Panc1 (cell line): ENCODE data around the gene CSNK2A2. TPM values are rescaled to one million over a fixed set of nuclear protein-coding genes. Genes with fewer than 3 reads are reported as not detected.

Experiments
- ATAC-seq: fragments of 200-7000 bp; cut with Tn5 transposase; 2 replicates; pipeline ENCODE4 v1.9.1; 2020; ENCODE audit warnings: mild to moderate bottlenecking, moderate library complexity
- BruUV-seq: library from RNA; stranded (reverse); fragments of 400-500 nt; replicated peaks from 2 replicates; lab custom pipeline; 2021; lab: Mats Ljungman, UMichigan
- CTCF ChIA-PET: fragments of 300-600 bp; sonication (Branson Sonifier 250); formaldehyde crosslinking; loops from one replicate; lab custom pipeline; 2022; ENCODE audit warnings: antibody characterized with exemption; lab: Charles Lee
- POLR2A ChIA-PET: fragments of 300-600 bp; sonication (Branson Sonifier 250); formaldehyde crosslinking; loops from one replicate; lab custom pipeline; 2022; ENCODE audit warnings: antibody characterized with exemption; lab: Charles Lee
- DNase-seq: peaks from one replicate; pipeline ENCODE4 v3.0.0-alpha.2; 2010; ENCODE audit warnings: low read depth, low spot score
- H3K27ac ChIP-seq: 2 replicates; pipeline ENCODE4 v1.5.1; 2011; ENCODE audit warnings: mild to moderate bottlenecking, low read length, inconsistent platforms
- H3K27me3 ChIP-seq: fragments of 200-500 bp; sonication (Bioruptor generic); 2 replicates; pipeline ENCODE4 v1.6.0; 2014; ENCODE audit warnings: low read length, inconsistent platforms; ENCODE audit not compliant: control insufficient read depth, insufficient read depth
- H3K36me3 ChIP-seq: fragments of 200-500 bp; sonication (Bioruptor generic); 2 replicates; pipeline ENCODE4 v1.5.1; 2014; ENCODE audit warnings: inconsistent platforms, mild to moderate bottlenecking, low read length, moderate library complexity; ENCODE audit not compliant: control insufficient read depth, insufficient read depth
- H3K4me1 ChIP-seq: 2 replicates; pipeline ENCODE4 v1.5.1; 2011; ENCODE audit warnings: inconsistent platforms, mild to moderate bottlenecking, low read length, moderate library complexity; ENCODE audit not compliant: control insufficient read depth, insufficient read depth
- H3K4me3 ChIP-seq, 2 experiments: 2 replicates each; pipeline ENCODE4 v1.5.1; 2011 to 2012; ENCODE audit warnings: low read depth in 2 of 2, low read length in 2 of 2, mild to moderate bottlenecking in 2 of 2, inconsistent platforms in 1 of 2, moderate library complexity in 1 of 2
- H3K9me3 ChIP-seq: fragments of 200-500 bp; sonication (Bioruptor generic); 2 replicates; pipeline ENCODE4 v1.5.1; 2014; ENCODE audit warnings: low read depth, mild to moderate bottlenecking, inconsistent platforms, low read length, moderate library complexity; ENCODE audit not compliant: control insufficient read depth, insufficient read depth
- POLR2AphosphoS5 ChIP-seq: IDR thresholded peaks from 2 replicates; pipeline ENCODE4 v1.6.1; 2012; ENCODE audit warnings: mild to moderate bottlenecking, low read depth, low read length, moderate library complexity
- SIN3A ChIP-seq: IDR thresholded peaks from 2 replicates; pipeline ENCODE4 v1.6.1; 2012; ENCODE audit warnings: low read depth, mild to moderate bottlenecking, low read length, moderate library complexity, borderline replicate concordance; ENCODE audit not compliant: insufficient read depth
- TCF7L2 ChIP-seq: IDR thresholded peaks from 2 replicates; pipeline ENCODE4 v1.6.1; 2011; ENCODE audit warnings: mild to moderate bottlenecking, low read depth, low read length, inconsistent platforms
- in situ Hi-C: cut with HindIII; loops from 2 replicates; pipeline ENCODE4 v1.10.0; 2016; ENCODE audit warnings: low sequenced_read_pairs, low pct_unique_long_range_greater_than_20kb
- intact Hi-C: fragments of 100-400 bp; cut with micrococcal nuclease; formaldehyde crosslinking; loops from one replicate; pipeline ENCODE4 v1.10.0; 2022; ENCODE audit not compliant: unreplicated experiment
- total RNA-seq: library from RNA; stranded (reverse); gene quantifications from one replicate; pipeline ENCODE4 v1.2.1, GENCODE V29; 2021; ENCODE audit not compliant: unreplicated experiment
- TF ChIP-seq, protein P1 (sequence below), 2 experiments: IDR thresholded peaks; 2 replicates each; pipeline ENCODE4 v1.6.1; 2011 to 2012; ENCODE audit warnings: low read depth in 2 of 2, control low read depth in 1 of 2, low read length in 1 of 2, mild to moderate bottlenecking in 1 of 2, moderate library complexity in 1 of 2; ENCODE audit not compliant: insufficient read depth in 1 of 2
- TF ChIP-seq, protein P2 (sequence below): fragments of 450-650 bp; IDR thresholded peaks from 2 replicates; pipeline ENCODE4 v1.5.1; 2017; ENCODE audit warnings: mild to moderate bottlenecking

Gene CSNK2A2
- total RNA-seq, 1 experiment from 2014 or later, result 60.9 TPM

DNA sequence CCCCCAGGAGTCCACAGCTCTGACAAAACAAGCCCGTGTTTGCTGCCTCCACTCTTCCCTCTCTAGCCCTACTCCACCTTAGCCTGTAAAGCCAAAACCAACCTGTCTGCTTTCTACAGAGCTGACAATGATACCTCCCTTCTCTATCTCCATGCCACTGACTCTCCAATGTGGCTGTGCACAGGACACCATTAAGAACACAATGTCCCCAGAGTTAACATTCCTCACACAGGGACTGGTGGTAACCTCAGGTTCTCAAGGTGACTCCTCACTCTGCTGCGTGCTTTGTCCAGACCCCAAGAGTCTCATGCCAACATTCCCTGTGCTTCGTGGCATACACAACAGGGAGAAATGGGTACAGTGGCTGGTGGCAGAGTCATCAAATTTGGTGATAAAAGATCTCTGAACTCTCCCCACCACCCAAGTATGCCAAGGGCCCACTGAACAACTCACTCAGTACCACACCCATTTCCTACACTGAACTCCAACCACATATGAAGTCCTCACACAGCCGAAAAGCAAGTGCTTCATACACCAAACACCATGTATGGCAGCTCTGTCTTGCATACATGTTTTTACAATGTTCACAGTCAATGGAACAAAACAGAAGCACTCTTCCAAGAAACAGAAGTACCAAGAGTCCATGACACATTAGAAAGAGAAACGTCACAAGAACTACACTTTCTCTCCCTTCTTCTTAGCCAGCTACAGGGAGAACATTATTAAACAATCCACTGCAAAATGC, 21.1 kb downstream of the CSNK2A2 start:
- ATAC-seq (no peak), DNase-seq (no peak)
- Histone ChIP-seq H3K27me3 (no peaks in the 10 kb centered on the region), H3K4me3 (no peak overlapping the region), H3K4me1 (no peaks in the 10 kb centered on the region), H3K36me3 (peaks cover 15% of the 10 kb centered on the region), H3K9me3 (no peaks in the 10 kb centered on the region), H3K27ac (no peak overlapping the region)
- TF ChIP-seq SIN3A (no peak), POLR2AphosphoS5 (no peak), TCF7L2 (no peak)
- TF ChIP-seq, protein P1, sequence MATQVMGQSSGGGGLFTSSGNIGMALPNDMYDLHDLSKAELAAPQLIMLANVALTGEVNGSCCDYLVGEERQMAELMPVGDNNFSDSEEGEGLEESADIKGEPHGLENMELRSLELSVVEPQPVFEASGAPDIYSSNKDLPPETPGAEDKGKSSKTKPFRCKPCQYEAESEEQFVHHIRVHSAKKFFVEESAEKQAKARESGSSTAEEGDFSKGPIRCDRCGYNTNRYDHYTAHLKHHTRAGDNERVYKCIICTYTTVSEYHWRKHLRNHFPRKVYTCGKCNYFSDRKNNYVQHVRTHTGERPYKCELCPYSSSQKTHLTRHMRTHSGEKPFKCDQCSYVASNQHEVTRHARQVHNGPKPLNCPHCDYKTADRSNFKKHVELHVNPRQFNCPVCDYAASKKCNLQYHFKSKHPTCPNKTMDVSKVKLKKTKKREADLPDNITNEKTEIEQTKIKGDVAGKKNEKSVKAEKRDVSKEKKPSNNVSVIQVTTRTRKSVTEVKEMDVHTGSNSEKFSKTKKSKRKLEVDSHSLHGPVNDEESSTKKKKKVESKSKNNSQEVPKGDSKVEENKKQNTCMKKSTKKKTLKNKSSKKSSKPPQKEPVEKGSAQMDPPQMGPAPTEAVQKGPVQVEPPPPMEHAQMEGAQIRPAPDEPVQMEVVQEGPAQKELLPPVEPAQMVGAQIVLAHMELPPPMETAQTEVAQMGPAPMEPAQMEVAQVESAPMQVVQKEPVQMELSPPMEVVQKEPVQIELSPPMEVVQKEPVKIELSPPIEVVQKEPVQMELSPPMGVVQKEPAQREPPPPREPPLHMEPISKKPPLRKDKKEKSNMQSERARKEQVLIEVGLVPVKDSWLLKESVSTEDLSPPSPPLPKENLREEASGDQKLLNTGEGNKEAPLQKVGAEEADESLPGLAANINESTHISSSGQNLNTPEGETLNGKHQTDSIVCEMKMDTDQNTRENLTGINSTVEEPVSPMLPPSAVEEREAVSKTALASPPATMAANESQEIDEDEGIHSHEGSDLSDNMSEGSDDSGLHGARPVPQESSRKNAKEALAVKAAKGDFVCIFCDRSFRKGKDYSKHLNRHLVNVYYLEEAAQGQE (IDR thresholded peaks at IDR 0.05; ENCODE audit: insufficient read depth in 1 of 2, low read depth in 2 of 2, low read length in 1 of 2), result no peak
- TF ChIP-seq, protein P2, sequence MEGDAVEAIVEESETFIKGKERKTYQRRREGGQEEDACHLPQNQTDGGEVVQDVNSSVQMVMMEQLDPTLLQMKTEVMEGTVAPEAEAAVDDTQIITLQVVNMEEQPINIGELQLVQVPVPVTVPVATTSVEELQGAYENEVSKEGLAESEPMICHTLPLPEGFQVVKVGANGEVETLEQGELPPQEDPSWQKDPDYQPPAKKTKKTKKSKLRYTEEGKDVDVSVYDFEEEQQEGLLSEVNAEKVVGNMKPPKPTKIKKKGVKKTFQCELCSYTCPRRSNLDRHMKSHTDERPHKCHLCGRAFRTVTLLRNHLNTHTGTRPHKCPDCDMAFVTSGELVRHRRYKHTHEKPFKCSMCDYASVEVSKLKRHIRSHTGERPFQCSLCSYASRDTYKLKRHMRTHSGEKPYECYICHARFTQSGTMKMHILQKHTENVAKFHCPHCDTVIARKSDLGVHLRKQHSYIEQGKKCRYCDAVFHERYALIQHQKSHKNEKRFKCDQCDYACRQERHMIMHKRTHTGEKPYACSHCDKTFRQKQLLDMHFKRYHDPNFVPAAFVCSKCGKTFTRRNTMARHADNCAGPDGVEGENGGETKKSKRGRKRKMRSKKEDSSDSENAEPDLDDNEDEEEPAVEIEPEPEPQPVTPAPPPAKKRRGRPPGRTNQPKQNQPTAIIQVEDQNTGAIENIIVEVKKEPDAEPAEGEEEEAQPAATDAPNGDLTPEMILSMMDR, result no peak
- ChIA-PET CTCF (no interaction called here), POLR2A (no interaction called here)
- intact Hi-C loops, result no loop called here
- in situ Hi-C loops, result no loop called here
- BruUV-seq, result no TSS peak

DNA sequence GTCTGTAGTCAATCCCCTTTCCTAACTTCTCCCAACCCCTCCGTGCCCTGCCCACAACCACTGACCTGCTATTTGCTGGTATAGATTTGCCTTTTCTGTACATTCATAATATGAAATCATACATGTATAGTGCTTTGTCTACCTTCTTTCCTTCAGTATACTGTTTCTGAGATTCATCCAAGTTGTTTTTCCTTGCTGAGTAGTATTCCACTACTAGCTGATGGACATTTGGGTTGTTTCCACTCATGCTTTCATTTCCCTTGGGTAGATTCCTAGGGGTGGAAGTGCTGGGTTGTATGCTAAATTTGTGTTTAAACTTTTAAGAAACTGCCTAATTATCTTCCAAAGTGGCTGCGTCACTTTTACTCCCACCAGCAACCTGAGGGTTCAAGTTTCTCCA, 27.7 kb downstream of the CSNK2A2 start:
- TSS peak; percentile 36 for BruUV-seq

More for the DNA sequence above, 27.7 kb downstream of the CSNK2A2 start:
- POLR2A ChIA-PET, result no interaction called here
- ATAC-seq (no peak), DNase-seq (no peak)
- CTCF ChIA-PET, result no interaction called here
- Histone ChIP-seq H3K4me1 (no peaks in the 10 kb centered on the region), H3K27ac (no peak overlapping the region), H3K9me3 (no peaks in the 10 kb centered on the region), H3K36me3 (peaks cover 37% of the 10 kb centered on the region), H3K27me3 (no peaks in the 10 kb centered on the region), H3K4me3 (no peak overlapping the region)
- in situ Hi-C loops, result no loop called here
- intact Hi-C loops, result no loop called here
- no peak for TF ChIP-seq SIN3A
- no peak for TF ChIP-seq POLR2AphosphoS5
- TF ChIP-seq, protein P2, result no peak
- TF ChIP-seq TCF7L2, result no peak
